Activated T-cell treated with anti-CD3 and anti-CD28 coated beads for 1 hour (primary cell): ENCODE data around the gene GNB4.

Experiments
- DNase-seq: peaks from one replicate; pipeline ENCODE4 v3.0.0-alpha.2; 2020; ENCODE audit warnings: low read depth

Gene GNB4

DNA sequence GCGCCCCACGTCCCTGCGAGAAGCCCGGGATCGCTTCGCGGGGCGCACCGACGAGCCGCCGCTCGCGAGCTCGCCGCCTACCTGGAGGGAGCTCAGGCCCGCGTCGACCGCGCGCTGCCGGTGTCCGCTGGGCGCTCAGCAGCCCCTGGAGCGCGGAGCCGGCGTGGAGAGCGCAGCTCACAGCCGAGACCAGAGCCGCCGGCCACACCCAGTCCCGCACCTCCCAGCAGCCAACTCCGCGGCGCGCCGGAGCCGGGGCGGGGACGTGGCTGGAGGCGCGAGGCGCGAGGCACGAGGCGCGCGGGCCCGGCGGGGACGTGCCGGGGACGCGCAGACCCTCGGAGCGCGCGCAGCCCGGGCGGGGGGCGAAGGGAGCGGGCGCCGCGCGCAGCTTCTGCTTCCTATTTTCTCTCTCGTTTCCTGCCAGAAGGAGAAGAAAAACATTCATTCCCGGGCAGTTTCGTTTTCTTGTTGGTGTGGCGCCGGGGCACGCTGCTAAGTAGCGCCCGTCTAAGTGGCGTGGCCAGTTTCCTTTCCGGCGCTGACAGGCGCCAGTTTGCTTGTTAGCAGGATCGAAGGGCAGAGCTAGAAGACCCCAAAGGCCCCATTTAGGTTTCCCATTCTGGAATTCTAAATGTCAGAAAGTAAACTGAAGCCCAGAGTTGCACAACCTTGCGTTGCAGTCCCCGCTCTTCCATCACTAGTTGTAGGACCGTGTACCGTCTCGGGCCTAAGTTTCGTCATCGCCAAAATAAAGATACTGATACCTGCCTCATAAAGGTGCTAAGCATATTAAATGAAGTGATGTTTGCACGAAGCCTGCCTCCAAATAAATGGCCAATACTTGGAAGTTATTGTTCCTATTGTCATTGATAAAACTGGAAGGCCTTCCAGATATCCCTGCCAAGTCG lies at the start of gene GNB4:
Gene GNB4, minus strand, starts transcription at position 206 of the 911 bp plus-strand sequence. CDS start 25,270 bp downstream, outside the sequence.
- no peak for DNase-seq

- DNase-seq = no peak
Observed at GRCh38 chr3:179495483-179495882, 44.2 kb upstream of the GNB4 start.

DNA sequence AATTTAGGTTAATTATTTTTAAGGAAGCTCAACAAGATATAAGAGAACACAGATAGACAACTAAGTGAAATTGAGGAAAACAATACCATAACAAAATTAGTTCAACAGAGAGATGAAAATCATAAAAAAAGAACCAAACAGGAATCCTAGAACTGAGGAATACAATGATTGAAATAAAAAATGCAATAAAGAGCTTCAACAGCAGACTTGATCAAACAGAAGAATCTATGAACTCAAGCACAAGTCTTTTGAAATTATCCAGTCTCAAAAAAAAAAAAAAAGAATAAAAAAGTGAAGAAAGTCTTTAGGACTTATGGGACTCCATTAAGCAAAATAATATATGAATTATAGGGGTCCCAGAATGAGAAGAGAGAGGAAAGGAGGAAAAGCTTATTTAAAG lies 42.0 kb upstream of the GNB4 start:
- DNase-seq = no peak

DNA sequence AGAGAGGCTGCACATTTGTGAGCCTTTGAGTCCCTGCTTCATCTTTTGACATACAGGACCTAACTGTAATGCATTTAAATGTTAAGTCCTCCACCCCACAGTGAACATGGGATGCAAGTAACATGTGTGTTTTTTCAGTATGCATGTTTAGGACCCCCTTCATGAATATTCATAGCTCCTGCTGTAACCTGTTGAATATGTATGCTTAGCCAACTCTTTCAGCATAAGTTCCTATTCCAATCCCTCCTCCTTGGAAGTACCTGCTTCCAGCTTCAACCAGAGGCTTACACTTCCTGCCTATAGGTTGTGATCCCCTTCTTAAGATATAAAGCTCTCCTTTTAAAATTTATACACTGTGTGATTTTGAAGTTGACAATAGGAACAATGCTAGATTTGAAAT lies 36.9 kb upstream of the GNB4 start:
- DNase-seq = no peak

GRCh38 chr3:179486806-179487205 lies 35.5 kb upstream of the GNB4 start:
- DNase-seq = no peak

DNA sequence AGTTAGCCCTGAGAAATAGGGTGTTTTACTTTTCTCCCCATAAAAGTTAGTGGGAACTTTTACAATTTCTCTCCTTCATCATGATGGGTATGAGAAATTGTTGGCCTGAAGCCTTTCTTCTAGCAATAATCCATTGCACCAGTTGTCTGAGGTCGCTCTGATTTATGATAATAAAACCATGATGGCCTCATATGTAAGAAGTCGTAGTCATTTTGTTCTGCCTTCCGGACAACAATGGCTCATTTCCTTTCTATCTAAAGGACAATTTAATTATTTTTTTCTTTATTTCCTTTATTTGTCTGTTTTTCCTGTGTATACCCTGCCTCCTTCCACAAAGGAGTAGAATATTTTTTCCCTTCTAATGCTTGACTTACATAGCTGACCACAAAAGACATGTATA lies 31.6 kb upstream of the GNB4 start:
- no peak for DNase-seq

GRCh38 chr3:179476215-179476614 lies 24.9 kb upstream of the GNB4 start:
- DNase-seq = no peak

- no peak for DNase-seq
Observed at GRCh38 chr3:179474480-179474879, 23.2 kb upstream of the GNB4 start.

DNA sequence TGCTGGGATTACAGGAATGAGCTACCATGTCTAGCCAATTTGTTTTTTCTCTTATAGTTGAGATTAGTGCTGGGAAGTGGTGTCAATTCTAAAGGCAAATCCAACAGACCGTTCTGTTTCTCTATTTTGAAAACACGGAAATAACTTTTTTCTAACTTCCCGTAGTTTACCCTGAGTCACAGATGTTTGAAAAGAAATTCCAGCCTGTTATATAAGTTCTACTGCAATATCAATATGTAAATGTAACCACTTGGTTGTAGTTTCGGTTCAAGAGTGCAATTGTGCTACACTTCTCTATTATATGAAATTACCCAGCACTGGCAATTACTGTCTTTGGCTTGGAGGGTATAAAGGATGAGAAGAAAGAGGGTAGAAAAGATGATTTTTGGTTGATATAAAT lies 22.3 kb upstream of the GNB4 start:
- no peak for DNase-seq

DNA sequence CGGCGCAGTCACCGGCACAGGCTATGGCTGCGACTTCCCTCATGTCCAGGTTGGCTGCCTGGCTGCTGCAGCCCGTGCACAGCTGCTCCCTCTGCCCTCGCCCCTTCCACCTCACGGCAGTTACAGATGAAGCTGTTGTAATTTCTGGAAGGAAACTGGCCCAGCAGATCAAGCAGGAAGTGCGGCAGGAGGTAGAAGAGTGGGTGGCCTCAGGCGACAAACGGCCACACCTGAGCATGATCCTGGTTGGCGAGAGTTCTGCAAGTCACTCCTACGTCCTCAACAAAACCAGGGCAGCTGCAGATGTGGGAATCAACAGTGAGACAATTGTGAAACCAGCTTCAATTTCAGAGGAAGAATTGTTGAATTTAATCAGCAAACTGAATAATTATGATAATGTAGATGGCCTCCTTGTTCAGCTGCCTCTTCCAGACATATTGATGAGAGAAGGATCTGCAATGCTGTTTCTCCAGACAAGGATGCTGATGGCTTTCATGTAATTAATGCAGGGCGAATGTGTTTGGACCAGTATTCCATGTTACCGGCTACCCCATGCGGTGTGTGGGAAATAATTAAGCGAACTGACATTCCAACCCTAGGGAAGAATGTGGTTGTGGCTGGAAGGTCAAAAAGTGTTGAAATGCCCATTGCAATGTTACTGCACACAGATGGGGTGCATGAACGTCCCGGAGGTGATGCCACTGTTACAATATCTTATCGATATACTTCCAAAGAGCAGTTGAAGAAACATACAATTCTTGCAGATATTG lies 13.2 kb upstream of the GNB4 start:
- no peak for DNase-seq

DNA sequence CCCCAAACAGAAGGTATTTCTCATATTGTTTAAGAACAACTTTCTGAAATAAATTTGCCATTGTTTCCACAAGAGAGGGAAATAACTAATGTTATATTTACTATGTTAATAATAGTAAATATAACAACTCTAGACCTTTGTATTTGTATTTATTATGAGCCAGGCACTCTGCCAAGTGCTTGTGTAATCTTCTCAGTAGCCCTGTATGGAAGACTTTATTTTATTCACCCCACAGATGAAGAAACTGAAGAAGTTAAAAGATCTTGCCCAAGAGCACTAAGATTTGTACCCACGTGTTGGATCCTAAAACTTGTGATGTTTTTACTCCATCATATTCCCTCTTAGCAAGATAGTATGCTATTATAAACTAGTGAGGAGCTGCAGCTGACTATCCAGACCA lies 12.0 kb upstream of the GNB4 start:
- no peak for DNase-seq

DNA sequence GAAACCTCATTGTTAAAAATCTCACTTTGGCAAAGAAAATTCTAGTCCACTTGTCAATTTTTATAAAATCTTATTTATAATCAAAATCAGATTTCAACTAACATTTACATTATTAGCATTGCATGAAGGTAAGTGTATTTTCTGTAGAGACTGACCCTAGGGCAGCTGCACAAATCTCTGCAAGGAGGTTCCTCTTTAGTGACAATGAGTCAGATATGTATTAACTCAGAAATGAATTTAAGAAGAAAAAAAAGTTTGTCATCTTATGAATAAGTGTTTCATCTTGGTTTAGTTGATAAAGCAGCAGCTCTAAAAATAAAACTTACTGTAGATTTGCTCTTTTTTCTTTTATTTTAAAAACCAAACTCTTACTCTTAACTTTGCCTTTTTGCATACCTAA lies 9.0 kb upstream of the GNB4 start:
- DNase-seq = no peak

DNA sequence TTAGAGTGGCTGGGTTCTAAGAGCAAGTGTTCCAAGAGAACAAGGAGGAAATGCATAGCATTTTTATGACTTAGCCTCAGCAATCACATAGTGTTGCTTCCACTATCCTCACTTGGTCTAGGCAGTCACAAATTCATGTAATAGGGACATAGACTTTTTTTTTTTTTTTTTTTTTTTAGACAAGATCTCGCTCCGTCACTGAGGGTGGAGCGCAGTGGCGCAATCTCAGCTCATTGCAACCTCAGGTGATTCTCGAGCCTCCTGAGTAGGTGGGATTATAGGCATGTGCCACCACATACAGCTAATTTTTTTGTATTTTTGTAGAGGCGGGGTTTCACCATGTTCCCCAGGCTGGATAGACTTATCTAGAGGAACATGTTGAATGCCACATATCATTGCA lies 4.7 kb upstream of the GNB4 start:
- no peak for DNase-seq

DNA sequence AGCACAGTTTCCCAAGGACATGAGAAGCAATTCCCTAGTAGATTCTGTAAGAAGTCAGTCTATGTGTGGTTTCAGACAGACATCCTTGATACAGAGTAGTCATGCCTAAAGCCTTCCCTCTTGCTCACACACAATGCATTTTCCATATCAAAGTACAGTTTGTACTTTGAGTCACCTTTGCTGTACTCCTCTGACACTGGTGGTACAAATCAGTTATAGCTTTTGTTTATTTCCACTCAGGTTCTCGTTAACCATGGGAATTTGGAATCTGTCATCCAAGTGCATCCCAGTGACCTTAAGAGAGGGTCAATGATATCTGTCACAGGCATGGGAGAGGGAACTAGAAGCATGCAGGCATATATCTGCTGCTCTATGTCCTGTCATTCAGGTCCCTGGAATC lies 3.6 kb upstream of the GNB4 start:
- no peak for DNase-seq

DNA sequence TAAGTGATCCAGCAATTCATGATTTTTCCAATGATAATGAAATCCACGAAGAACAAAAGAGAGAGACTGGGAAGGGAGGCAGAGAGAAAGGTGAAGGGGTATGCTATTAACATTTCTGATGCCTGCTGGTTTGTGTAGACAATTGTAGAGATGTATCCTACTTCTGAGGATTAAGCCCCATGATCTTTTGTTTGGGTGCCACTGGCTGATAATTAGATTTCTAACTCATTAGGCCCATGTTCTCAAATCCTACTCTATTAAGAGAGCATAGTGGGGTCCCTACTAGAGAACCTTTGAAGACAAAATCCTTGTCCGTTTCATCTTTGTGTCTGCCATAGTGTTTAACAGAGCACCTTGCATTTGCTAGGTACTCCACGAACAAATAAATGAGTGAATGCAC lies 2.7 kb upstream of the GNB4 start:
- no peak for DNase-seq

GRCh38 chr3:179452872-179453271 lies 1.6 kb upstream of the GNB4 start:
- no peak for DNase-seq

GRCh38 chr3:179452176-179452564 lies 900 bp upstream of the GNB4 start:
- DNase-seq = no peak

GRCh38 chr3:179450901-179451264 lies 387 bp downstream of the GNB4 start:
- DNase-seq = no peak

DNA sequence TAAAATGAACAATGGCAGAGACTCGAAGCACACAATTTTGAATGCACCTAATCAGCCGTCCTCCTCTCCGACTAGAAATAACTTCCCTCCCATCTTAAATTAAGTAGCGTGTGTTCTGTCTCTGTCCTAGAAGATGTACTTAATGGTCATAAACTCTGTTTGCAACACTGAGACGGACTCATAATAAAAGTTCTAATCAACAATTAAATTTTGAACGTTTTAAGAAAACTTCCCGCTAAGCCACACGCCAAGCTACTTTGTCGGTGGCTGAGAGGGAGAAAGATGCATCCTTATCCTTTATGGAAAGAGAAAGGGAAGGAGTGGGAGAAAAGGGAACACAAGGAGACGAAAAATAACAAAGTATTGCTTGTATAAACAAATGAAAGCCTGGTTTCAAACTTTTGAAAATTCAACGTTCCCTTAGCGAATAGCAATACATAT lies 989 bp downstream of the GNB4 start:
- DNase-seq = no peak

DNA sequence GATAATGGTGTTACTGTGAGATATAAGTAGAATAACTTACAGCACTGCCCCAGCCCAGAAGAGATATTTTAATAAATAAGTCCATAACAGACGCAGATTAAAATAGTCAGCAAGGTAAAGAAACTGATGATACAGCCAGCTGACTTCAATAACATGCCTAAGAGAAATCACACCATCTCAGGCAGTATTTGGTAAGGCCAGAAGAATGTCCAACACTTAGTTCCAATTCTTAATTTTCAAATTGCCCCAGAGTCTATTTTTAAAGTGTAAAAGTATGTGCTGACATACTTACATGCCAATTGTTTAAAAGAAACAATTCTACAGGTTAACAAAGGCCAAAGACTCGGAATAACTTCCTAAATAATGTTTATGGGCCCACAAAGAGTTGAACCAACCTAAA lies 1.6 kb downstream of the GNB4 start:
- DNase-seq = no peak

- DNase-seq = no peak
Observed at GRCh38 chr3:179447251-179447650, 4.0 kb downstream of the GNB4 start.

DNA sequence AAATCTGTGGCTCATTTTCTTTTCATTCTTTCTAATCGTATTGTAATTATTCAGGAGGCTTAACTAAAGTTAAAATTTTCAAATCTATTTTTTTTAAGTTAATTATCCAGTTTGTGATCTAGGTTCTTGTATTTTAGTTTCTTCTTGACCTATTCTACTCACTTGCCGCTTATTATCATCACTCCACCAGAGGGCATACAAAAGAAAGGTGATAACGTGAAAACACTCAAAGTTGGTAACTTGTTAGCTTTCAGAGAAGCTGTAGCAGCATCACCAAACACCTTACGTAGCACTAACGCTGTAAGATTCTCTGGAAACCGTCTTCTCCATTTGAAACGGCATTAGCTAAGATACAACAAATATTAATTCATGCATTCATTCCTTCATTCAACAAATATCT lies 4.8 kb downstream of the GNB4 start:
- no peak for DNase-seq

- no peak for DNase-seq
Observed at GRCh38 chr3:179438841-179439240, 12.4 kb downstream of the GNB4 start.
